GM21619 (cell line): ENCODE data around the gene PTPRR.
A peak's percentile ranks its signal among the peaks of the same experiment; 100 is the strongest.

Source experiments
- ATAC-seq: cut with Tn5 transposase; IDR thresholded peaks from one replicate; pipeline ENCODE4 v1.9.1; 2021; ENCODE audit not compliant: unreplicated experiment

PTPRR gene

GRCh38 chr12:70652451-70652850 is 268.1 kb downstream of the PTPRR start:
- ATAC-seq = no peak

- no peak for ATAC-seq
Observed at GRCh38 chr12:70648831-70649230, 271.7 kb downstream of the PTPRR start.

- ATAC-seq = no peak
Observed at GRCh38 chr12:70648191-70648590, 272.3 kb downstream of the PTPRR start.

- ATAC-seq = no peak
Observed at GRCh38 chr12:70646850-70647249, 273.7 kb downstream of the PTPRR start.

GRCh38 chr12:70645494-70646317 is 274.8 kb downstream of the PTPRR start:
- peak; percentile 84 for ATAC-seq

GRCh38 chr12:70644861-70645260 is 275.7 kb downstream of the PTPRR start:
- no peak for ATAC-seq

GRCh38 chr12:70643939-70644338 is 276.6 kb downstream of the PTPRR start:
- no peak for ATAC-seq

GRCh38 chr12:70641691-70642090 is 278.8 kb downstream of the PTPRR start:
- ATAC-seq = no peak

- ATAC-seq = no peak
Observed at GRCh38 chr12:70640901-70641300, 279.6 kb downstream of the PTPRR start.

- ATAC-seq = no peak
Observed at GRCh38 chr12:70639535-70639934, 281.0 kb downstream of the PTPRR start.

- ATAC-seq = no peak
Observed at GRCh38 chr12:70638639-70639360, 281.7 kb downstream of the PTPRR start.

GRCh38 chr12:70637303-70638085 is 283.0 kb downstream of the PTPRR start, which contains the start of gene PTPRB:
Gene PTPRB, minus strand, starts transcription at chr12:70637429. Its CDS starts 34 bp downstream, at chr12:70637395.
- no peak for ATAC-seq

- ATAC-seq = no peak
Observed at GRCh38 chr12:70635755-70636154, 284.8 kb downstream of the PTPRR start.

GRCh38 chr12:70628701-70629480 is 291.6 kb downstream of the PTPRR start:
- no peak for ATAC-seq

GRCh38 chr12:70627677-70628076 is 292.9 kb downstream of the PTPRR start:
- ATAC-seq = no peak

- no peak for ATAC-seq
Observed at GRCh38 chr12:70626180-70626579, 294.4 kb downstream of the PTPRR start.

GRCh38 chr12:70619471-70620152 is 300.9 kb downstream of the PTPRR start:
- no peak for ATAC-seq

GRCh38 chr12:70618371-70618770 is 302.2 kb downstream of the PTPRR start:
- ATAC-seq = no peak

- ATAC-seq = no peak
Observed at GRCh38 chr12:70617450-70617849, 303.1 kb downstream of the PTPRR start.
